ENCODE measurements around the gene LELP1. TPM values are rescaled to one million over a fixed set of nuclear protein-coding genes. Genes with fewer than 3 reads are reported as not detected.

Gene LELP1
- total RNA-seq, 2 experiments from 2014 or later, result not detected

DNA sequence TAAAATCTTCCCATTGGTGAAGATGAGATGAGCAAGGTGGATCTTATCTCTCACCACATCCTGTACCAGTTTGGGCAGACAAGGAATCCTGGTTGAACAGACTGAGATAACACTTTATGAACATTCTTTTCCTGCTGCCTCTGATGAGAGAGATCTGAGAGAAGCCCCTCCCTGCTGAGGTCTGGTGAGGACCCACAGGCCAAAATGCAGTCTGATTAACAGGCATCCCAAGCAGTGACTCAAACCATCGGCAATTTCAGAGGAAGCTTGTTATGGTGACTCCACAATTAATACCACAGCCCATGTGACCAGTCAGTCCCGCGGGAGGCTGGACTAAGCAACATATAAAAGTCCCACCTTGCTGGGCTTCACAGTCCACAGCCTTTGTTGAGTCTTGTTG lies 14.0 kb downstream of the LELP1 start, which contains the start of gene PRR9:
PRR9 (plus strand) TSS at position 373 of the 400 bp plus-strand sequence. CDS start 561 bp downstream, outside the sequence.
- intact Hi-C loops (cut with DNase I, micrococcal nuclease), result no loop called here
- no peak for ATAC-seq (ENCODE audit: poor library complexity)
- Histone ChIP-seq H3K9me3 (ENCODE audit: control insufficient read depth in 1 of 2, insufficient read depth in 1 of 2, low read length in 2 of 2) (no peaks in the 10 kb centered on the region), H3K27me3 (ENCODE audit: control insufficient read depth in 1 of 2, insufficient read depth in 2 of 2, low read length in 2 of 2) (peaks cover 0 to 7% of the 10 kb centered on the region in 2 experiments), H3K4me1 (ENCODE audit: insufficient read depth, low read length) (no peaks in the 10 kb centered on the region), H3K36me3 (ENCODE audit: insufficient read depth, low read length) (no peaks in the 10 kb centered on the region), H3K4me3 (ENCODE audit: low read length) (no peak within 1 kb of the TSS), H3K27ac (ENCODE audit: low read depth in 1 of 2, low read length in 2 of 2) (no peak within 1 kb of the TSS)
- Mint-ChIP-seq H3K4me3 (no peak within 1 kb of the TSS), H3K9me3 (no peaks in the 10 kb centered on the region), H3K36me3 (ENCODE audit: low read depth) (no peaks in the 10 kb centered on the region), H3K4me1 (ENCODE audit: low read depth) (no peaks in the 10 kb centered on the region), H3K27me3 (peaks cover 15% of the 10 kb centered on the region), H3K27ac (no peak within 1 kb of the TSS)
- no peak for DNase-seq
- ChIA-PET POLR2A (no interaction called here), CTCF (no interaction called here)
- TF ChIP-seq, protein P1, sequence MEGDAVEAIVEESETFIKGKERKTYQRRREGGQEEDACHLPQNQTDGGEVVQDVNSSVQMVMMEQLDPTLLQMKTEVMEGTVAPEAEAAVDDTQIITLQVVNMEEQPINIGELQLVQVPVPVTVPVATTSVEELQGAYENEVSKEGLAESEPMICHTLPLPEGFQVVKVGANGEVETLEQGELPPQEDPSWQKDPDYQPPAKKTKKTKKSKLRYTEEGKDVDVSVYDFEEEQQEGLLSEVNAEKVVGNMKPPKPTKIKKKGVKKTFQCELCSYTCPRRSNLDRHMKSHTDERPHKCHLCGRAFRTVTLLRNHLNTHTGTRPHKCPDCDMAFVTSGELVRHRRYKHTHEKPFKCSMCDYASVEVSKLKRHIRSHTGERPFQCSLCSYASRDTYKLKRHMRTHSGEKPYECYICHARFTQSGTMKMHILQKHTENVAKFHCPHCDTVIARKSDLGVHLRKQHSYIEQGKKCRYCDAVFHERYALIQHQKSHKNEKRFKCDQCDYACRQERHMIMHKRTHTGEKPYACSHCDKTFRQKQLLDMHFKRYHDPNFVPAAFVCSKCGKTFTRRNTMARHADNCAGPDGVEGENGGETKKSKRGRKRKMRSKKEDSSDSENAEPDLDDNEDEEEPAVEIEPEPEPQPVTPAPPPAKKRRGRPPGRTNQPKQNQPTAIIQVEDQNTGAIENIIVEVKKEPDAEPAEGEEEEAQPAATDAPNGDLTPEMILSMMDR (IDR thresholded peaks at IDR 0.05), result no peak

DNA sequence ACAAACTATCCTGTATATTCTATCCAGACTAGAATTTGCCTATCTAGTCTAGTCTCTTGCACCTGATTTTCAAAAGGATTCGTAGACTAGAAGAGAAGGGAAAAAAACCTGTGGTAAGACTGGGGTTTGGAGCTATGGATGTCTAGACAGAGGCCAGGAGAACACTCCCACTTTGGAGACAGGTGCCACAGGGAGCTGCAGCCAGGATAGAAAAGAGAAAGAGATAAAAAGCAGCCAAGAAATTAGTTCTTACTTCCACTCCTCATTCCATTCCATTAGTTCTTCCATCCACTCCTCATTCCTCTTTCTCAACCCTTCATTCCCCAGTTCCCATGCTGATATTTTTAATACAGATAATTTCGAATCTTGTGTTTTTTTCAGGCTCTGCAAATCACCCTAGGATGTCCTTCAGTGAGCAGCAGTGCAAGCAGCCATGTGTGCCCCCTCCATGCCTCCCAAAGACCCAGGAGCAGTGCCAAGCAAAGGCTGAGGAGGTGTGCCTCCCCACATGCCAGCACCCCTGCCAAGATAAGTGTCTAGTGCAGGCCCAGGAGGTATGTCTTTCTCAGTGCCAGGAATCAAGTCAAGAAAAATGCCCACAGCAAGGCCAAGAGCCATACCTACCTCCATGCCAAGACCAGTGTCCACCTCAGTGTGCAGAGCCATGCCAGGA lies 14.7 kb downstream of the LELP1 start:
- intact Hi-C loops (cut with DNase I, micrococcal nuclease), result no loop called here
- H3K27me3 Mint-ChIP-seq, result peaks cover 12% of the 10 kb centered on the region
- ATAC-seq (ENCODE audit: poor library complexity) (no peak), DNase-seq (no peak)
- Histone ChIP-seq H3K36me3 (ENCODE audit: insufficient read depth, low read length) (no peaks in the 10 kb centered on the region), H3K27me3 (ENCODE audit: control insufficient read depth in 1 of 2, insufficient read depth in 2 of 2, low read length in 2 of 2) (peaks cover 0 to 7% of the 10 kb centered on the region in 2 experiments), H3K27ac (ENCODE audit: low read depth in 1 of 2, low read length in 2 of 2) (no peak overlapping the region), H3K9me3 (ENCODE audit: control insufficient read depth in 1 of 2, insufficient read depth in 1 of 2, low read length in 2 of 2) (no peaks in the 10 kb centered on the region), H3K4me3 (ENCODE audit: low read length) (no peak overlapping the region), H3K4me1 (ENCODE audit: insufficient read depth, low read length) (peaks cover 2% of the 10 kb centered on the region)
- no peaks in the 10 kb centered on the region for H3K36me3 Mint-ChIP-seq (ENCODE audit: low read depth)
- ChIA-PET CTCF (no interaction called here), POLR2A (no interaction called here)
- H3K9me3 Mint-ChIP-seq, result no peaks in the 10 kb centered on the region
- no peak overlapping the region for H3K4me3 Mint-ChIP-seq
- no peak overlapping the region for H3K27ac Mint-ChIP-seq
- no peaks in the 10 kb centered on the region for H3K4me1 Mint-ChIP-seq (ENCODE audit: low read depth)
- TF ChIP-seq, protein P1 (IDR thresholded peaks at IDR 0.05), result no peak

DNA sequence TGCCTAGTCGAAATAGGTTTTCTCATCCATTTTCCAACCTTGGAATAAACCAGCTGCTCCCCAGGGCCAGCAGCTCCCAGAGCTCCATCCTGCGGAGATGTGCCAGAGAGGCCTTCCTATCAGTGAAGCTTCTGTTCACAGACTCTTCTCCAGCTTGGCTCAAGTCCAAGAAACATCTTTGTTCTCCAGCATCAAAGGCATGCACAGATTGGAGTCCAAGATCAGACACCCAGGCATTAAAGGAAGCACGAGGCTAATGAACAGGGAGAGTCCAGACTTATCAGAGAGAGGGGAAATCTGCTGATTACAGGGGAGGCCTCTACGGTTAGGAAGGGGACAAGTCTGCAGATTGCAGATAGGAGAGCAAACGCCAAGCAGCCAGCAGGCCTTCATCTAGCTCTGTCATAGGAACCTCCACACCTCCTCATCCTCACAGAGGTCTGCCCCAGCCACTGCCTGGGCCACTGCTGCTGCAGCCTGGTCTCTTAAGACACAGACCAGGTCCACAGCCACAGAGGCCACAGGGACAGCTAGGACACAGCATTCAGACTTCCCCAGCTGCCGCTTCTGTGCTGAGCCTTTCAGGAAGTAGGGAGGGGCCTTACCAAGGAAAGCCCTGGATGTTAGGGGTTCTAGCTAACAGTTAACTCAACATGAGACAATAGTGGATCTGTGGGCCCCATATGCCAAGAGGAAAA lies 17.5 kb downstream of the LELP1 start:
- intact Hi-C loops (cut with DNase I, micrococcal nuclease), result no loop called here
- TF ChIP-seq, protein P1 (IDR thresholded peaks at IDR 0.05), result no peak

More for the DNA sequence above, 17.5 kb downstream of the LELP1 start:
- Mint-ChIP-seq H3K4me1 (ENCODE audit: low read depth) (no peaks in the 10 kb centered on the region), H3K9me3 (no peaks in the 10 kb centered on the region), H3K27me3 (peaks cover 11% of the 10 kb centered on the region), H3K27ac (no peak overlapping the region), H3K4me3 (no peak overlapping the region), H3K36me3 (ENCODE audit: low read depth) (no peaks in the 10 kb centered on the region)
- ChIA-PET CTCF (no interaction called here), POLR2A (no interaction called here)
- DNase-seq (no peak), ATAC-seq (ENCODE audit: poor library complexity) (no peak)
- Histone ChIP-seq H3K36me3 (ENCODE audit: insufficient read depth, low read length) (no peaks in the 10 kb centered on the region), H3K27ac (ENCODE audit: low read depth in 1 of 2, low read length in 2 of 2) (no peak overlapping the region), H3K4me1 (ENCODE audit: insufficient read depth, low read length) (peaks cover 3% of the 10 kb centered on the region), H3K9me3 (ENCODE audit: control insufficient read depth in 1 of 2, insufficient read depth in 1 of 2, low read length in 2 of 2) (no peaks in the 10 kb centered on the region), H3K4me3 (ENCODE audit: low read length) (no peak overlapping the region), H3K27me3 (ENCODE audit: control insufficient read depth in 1 of 2, insufficient read depth in 2 of 2, low read length in 2 of 2) (peaks cover 0 to 7% of the 10 kb centered on the region in 2 experiments)

Measured in CD4-positive, alpha-beta T cell (primary cell).